Smooth muscle cell (in vitro differentiated cells): ENCODE measurements around the gene KLRC4. TPM values are rescaled to one million over a fixed set of nuclear protein-coding genes. Genes with fewer than 3 reads are reported as not detected.
"Not testable (repeated sequence)": the region's sequence is repeated elsewhere in the genome, so short reads cannot be mapped to it uniquely, and the experiment has no call there.

ENCODE experiments used
- DNase-seq: peaks from one replicate; lab custom pipeline; 2025; ENCODE audit not compliant: unreplicated experiment; lab: John Stamatoyannopoulos, UW
- H2AFZ ChIP-seq: fragments of 200-600 bp; sonication (generic); 2 replicates; pipeline ENCODE4 v1.6.0; 2016; ENCODE audit warnings: antibody characterized with exemption, low read depth, mild to moderate bottlenecking
- H3F3A ChIP-seq: fragments of 200-600 bp; sonication (generic); 2 replicates; pipeline ENCODE4 v1.6.0; 2017; ENCODE audit warnings: antibody characterized with exemption, low read depth
- H3K27ac ChIP-seq: fragments of 200-600 bp; sonication (generic); 2 replicates; pipeline ENCODE4 v1.5.1; 2016; ENCODE audit warnings: low read depth, mild to moderate bottlenecking
- H3K27me3 ChIP-seq: fragments of 200-600 bp; sonication (generic); 2 replicates; pipeline ENCODE4 v1.6.1; 2016; ENCODE audit warnings: low read depth, mild to moderate bottlenecking
- H3K36me3 ChIP-seq: fragments of 200-600 bp; sonication (generic); 2 replicates; pipeline ENCODE4 v1.5.1; 2016; ENCODE audit warnings: low read depth
- H3K4me1 ChIP-seq: fragments of 200-600 bp; sonication (generic); 2 replicates; pipeline ENCODE4 v1.5.1; 2016; ENCODE audit warnings: low read depth
- H3K4me2 ChIP-seq: fragments of 200-600 bp; sonication (generic); 2 replicates; pipeline ENCODE4 v1.6.0; 2016; ENCODE audit warnings: mild to moderate bottlenecking
- H3K4me3 ChIP-seq: fragments of 200-600 bp; sonication (generic); 2 replicates; pipeline ENCODE4 v1.5.1; 2016; ENCODE audit warnings: mild to moderate bottlenecking
- H3K79me2 ChIP-seq: fragments of 200-600 bp; sonication (generic); 2 replicates; pipeline ENCODE4 v1.6.0; 2016; ENCODE audit warnings: low read depth, mild to moderate bottlenecking
- H3K9ac ChIP-seq: fragments of 200-600 bp; sonication (generic); 2 replicates; pipeline ENCODE4 v1.6.0; 2016; ENCODE audit warnings: low read depth
- H3K9me3 ChIP-seq: fragments of 200-600 bp; sonication (generic); replicated peaks from 2 replicates; pipeline ENCODE4 v1.5.1; 2016; ENCODE audit warnings: low read depth
- H4K20me1 ChIP-seq: fragments of 200-600 bp; sonication (generic); 2 replicates; pipeline ENCODE4 v1.6.0; 2016; ENCODE audit warnings: low read depth
- CTCF ChIP-seq: fragments of 200-600 bp; sonication (generic); IDR thresholded peaks from 2 replicates; pipeline ENCODE4 v1.5.1; 2017; ENCODE audit warnings: borderline replicate concordance, mild to moderate bottlenecking, antibody characterized with exemption; ENCODE audit not compliant: insufficient read depth, poor library complexity, severe bottlenecking
- WGBS: methylation state at CpG from one replicate; pipeline ENCODE4 v1.1.7; 2016; ENCODE audit warnings: low lambda C conversion rate; 5-methylcytosine and 5-hydroxymethylcytosine counted together
- polyA plus RNA-seq: library from polyadenylated mRNA; unstranded; fragments of >200 nt; fragmentation: Nextera tagmentation; extraction: Ambion mirVana; gene quantifications from 2 replicates; pipeline ENCODE4 v1.2.1, GENCODE V29; 2016
- total RNA-seq: library from RNA; depleted of rRNA; stranded (reverse); fragments of >200 nt; gene quantifications from 2 replicates; pipeline ENCODE4 v1.2.3, GENCODE V29; 2014

The KLRC4 gene
- total and polyA plus RNA-seq, 2 experiments from 2014 or later, result not detected

- Histone ChIP-seq H3K27ac (no peak overlapping the region), H2AFZ (no peak overlapping the region), H3K36me3 (no peaks in the 10 kb centered on the region), H4K20me1 (no peaks in the 10 kb centered on the region), H3K27me3 (no peaks in the 10 kb centered on the region), H3K4me1 (no peaks in the 10 kb centered on the region), H3K4me3 (no peak overlapping the region), H3K4me2 (no peak overlapping the region), H3K79me2 (no peaks in the 10 kb centered on the region), H3K9me3 (no peaks in the 10 kb centered on the region), H3F3A (no peaks in the 10 kb centered on the region), H3K9ac (no peak overlapping the region)
- DNase-seq, result no peak
- TF ChIP-seq CTCF, result no peak
- whole genome bisulfite sequencing, result 93% methylated on average over 3 of the region's 3 CpGs
Observed at GRCh38 chr12:10374624-10375018, 34.9 kb downstream of the KLRC4 start.

DNA sequence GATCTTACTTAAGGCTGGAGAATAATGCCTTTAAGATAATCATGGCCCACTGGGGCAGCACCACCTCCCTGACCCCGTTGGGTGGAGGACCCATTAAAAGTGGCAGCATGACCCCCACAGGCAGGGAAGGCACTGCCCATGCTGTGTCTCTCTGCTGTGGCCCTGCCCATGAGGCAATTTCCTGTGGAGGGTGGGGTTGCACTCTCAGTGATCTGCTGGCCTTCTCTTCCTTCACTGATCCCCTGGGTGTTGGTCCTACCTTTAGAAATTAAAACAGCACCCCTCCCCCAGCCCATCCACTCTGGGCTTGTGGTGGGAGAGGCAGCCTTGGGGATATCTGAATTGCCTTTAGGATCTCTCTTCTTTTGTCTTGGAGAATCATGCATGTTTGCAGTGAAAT, 37.0 kb downstream of the KLRC4 start:
- 82% methylated on average over 1 of the region's 1 CpG for WGBS
- Histone ChIP-seq H3K9me3 (no peaks in the 10 kb centered on the region), H3K27ac (no peak overlapping the region), H4K20me1 (no peaks in the 10 kb centered on the region), H3K4me3 (no peak overlapping the region), H3K79me2 (no peaks in the 10 kb centered on the region), H2AFZ (no peak overlapping the region), H3F3A (no peaks in the 10 kb centered on the region), H3K9ac (no peak overlapping the region), H3K27me3 (no peaks in the 10 kb centered on the region), H3K4me1 (no peaks in the 10 kb centered on the region), H3K4me2 (no peak overlapping the region), H3K36me3 (no peaks in the 10 kb centered on the region)
- no peak for DNase-seq
- no peak for TF ChIP-seq CTCF

GRCh38 chr12:10371893-10372535, 37.5 kb downstream of the KLRC4 start:
- not testable (repeated sequence) for H3K27me3 ChIP-seq, H2AFZ ChIP-seq, H3K4me3 ChIP-seq, DNase-seq, H3K27ac ChIP-seq, H3K36me3 ChIP-seq, H3K79me2 ChIP-seq, H4K20me1 ChIP-seq, H3K4me2 ChIP-seq, H3K9me3 ChIP-seq, H3F3A ChIP-seq, H3K4me1 ChIP-seq, H3K9ac ChIP-seq
- 97% methylated on average over 6 of the region's 6 CpGs for WGBS

DNA sequence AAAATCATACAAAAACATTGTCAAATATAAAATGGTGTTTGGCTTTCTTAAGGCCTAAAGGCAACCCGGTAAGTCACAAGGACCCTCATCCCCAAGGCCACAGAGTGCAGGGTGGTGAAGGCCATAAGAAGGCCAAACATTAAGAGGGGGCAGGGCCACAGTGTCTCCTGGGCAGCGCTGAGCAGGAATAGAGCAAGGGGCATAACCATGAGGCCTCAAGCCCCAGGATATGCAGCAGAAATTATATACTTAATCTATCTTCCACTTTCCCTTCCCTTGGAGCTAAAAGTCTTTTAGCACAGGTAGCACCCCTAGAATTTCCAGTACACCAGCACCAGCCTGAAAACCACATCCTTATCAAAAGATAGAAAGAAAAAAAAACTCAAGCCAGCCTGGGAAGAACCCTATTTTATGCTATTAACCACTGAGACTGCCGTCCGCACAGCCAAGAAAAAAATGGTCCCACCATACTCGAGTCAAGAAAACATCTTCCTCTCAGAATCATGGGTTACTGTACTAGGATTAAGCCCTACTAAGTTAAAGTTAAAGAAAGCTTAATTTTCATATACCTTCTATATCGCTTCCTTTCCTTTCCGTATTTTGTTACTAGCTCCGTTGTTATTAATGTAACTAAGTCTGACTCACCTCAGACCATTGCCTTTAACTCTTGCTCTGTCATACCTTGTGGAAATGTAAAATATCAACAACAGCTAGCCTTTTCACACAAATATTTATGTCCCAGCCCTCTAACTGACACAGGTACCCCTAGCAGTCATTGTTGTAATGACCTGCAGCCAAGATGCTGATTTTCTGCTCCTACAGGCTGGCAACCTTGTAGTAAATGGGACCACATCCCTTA, 39.8 kb downstream of the KLRC4 start:
- no peak overlapping the region for H2AFZ ChIP-seq
- H3K27ac ChIP-seq, result no peak overlapping the region
- H3K4me3 ChIP-seq, result no peak overlapping the region
- H3K9ac ChIP-seq, result no peak overlapping the region
- TF ChIP-seq CTCF, result no peak
- H3K9me3 ChIP-seq, result no peaks in the 10 kb centered on the region
- H3K79me2 ChIP-seq, result no peaks in the 10 kb centered on the region
- no peaks in the 10 kb centered on the region for H3K36me3 ChIP-seq
- no peaks in the 10 kb centered on the region for H3K27me3 ChIP-seq
- no peak for DNase-seq
- H3F3A ChIP-seq, result no peaks in the 10 kb centered on the region
- no peaks in the 10 kb centered on the region for H4K20me1 ChIP-seq
- WGBS, result 94% methylated on average over 8 of the region's 8 CpGs
- H3K4me1 ChIP-seq, result peaks cover 10% of the 10 kb centered on the region
- no peak overlapping the region for H3K4me2 ChIP-seq
